IMR-90 (cell line): ENCODE data around the gene MAEA.

Source experiments
- BHLHE40 ChIP-seq: fragments of 150-350 bp; IDR thresholded peaks from 2 replicates; pipeline ENCODE4 v1.6.1; 2016; ENCODE audit warnings: mild to moderate bottlenecking, low read depth, low read length
- MAFK ChIP-seq: IDR thresholded peaks from 2 replicates; pipeline ENCODE4 v1.6.1; 2012; ENCODE audit warnings: low read depth, low read length, improper control_type of control experiment
- MAZ ChIP-seq: IDR thresholded peaks from 2 replicates; pipeline ENCODE4 v1.6.1; 2012; ENCODE audit warnings: low read depth, mild to moderate bottlenecking, low read length, improper control_type of control experiment, moderate library complexity, borderline replicate concordance
- POLR2A ChIP-seq: IDR thresholded peaks from 2 replicates; pipeline ENCODE4 v1.6.1; 2012; ENCODE audit warnings: mild to moderate bottlenecking, low read depth, low read length
- RAD21 ChIP-seq: IDR thresholded peaks from 2 replicates; pipeline ENCODE4 v1.6.1; 2012; ENCODE audit warnings: low read length, improper control_type of control experiment
- RCOR1 ChIP-seq: IDR thresholded peaks from 2 replicates; pipeline ENCODE4 v1.6.1; 2012; ENCODE audit warnings: mild to moderate bottlenecking, low read length, improper control_type of control experiment; ENCODE audit not compliant: insufficient replicate concordance
- TF ChIP-seq, protein P1 (sequence below): conservative IDR thresholded peaks from 2 replicates; pipeline ENCODE4 v1.5.1; 2012; ENCODE audit warnings: mild to moderate bottlenecking, low read depth, low read length, improper control_type of control experiment
- TF ChIP-seq, protein P2 (sequence below): fragments of 150-350 bp; IDR thresholded peaks from 2 replicates; pipeline ENCODE4 v1.6.1; 2017; ENCODE audit warnings: mild to moderate bottlenecking, antibody characterized with exemption, low read length, low read depth

DNA sequence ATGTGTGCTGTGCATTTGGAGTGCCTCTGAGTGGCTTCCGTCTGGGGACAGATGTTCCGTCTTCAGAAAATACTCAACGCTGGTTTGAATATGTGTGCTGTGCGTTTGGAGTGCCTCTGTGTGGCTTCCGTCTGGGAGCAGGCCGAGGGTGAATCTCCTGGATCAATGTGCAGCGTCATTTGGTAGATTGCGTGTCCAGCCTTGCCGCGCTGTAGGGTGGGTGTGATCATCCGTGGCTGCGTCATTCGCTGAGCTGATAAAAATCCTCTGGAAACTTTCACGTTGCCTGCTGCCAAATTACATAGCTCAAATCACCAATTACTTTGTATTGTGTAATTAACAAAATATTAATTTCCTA is 69.4 kb downstream of the MAEA start:
- TF ChIP-seq POLR2A, result no peak
- no peak for TF ChIP-seq MAFK
- TF ChIP-seq, protein P1, sequence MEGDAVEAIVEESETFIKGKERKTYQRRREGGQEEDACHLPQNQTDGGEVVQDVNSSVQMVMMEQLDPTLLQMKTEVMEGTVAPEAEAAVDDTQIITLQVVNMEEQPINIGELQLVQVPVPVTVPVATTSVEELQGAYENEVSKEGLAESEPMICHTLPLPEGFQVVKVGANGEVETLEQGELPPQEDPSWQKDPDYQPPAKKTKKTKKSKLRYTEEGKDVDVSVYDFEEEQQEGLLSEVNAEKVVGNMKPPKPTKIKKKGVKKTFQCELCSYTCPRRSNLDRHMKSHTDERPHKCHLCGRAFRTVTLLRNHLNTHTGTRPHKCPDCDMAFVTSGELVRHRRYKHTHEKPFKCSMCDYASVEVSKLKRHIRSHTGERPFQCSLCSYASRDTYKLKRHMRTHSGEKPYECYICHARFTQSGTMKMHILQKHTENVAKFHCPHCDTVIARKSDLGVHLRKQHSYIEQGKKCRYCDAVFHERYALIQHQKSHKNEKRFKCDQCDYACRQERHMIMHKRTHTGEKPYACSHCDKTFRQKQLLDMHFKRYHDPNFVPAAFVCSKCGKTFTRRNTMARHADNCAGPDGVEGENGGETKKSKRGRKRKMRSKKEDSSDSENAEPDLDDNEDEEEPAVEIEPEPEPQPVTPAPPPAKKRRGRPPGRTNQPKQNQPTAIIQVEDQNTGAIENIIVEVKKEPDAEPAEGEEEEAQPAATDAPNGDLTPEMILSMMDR, result no peak
- no peak for TF ChIP-seq RCOR1
- TF ChIP-seq, protein P2, sequence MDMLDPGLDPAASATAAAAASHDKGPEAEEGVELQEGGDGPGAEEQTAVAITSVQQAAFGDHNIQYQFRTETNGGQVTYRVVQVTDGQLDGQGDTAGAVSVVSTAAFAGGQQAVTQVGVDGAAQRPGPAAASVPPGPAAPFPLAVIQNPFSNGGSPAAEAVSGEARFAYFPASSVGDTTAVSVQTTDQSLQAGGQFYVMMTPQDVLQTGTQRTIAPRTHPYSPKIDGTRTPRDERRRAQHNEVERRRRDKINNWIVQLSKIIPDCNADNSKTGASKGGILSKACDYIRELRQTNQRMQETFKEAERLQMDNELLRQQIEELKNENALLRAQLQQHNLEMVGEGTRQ, result no peak
- TF ChIP-seq RAD21, result no peak
- TF ChIP-seq BHLHE40, result no peak
- no peak for TF ChIP-seq MAZ
